Measurements from ENCODE around the gene MYH10.
A peak's percentile ranks its signal among the peaks of the same experiment; 100 is the strongest.

MYH10 gene

GRCh38 chr17:8485491-8485890, 145.0 kb downstream of the MYH10 start:
- CTCF ChIA-PET = interaction anchor here (0.7 kb wide), 1 partner anchor 424 kb away, joined by 4 read pairs; no protein-coding TSS in a partner anchor
- Histone ChIP-seq H3K27ac (ENCODE audit: extremely low read depth, low read depth, low read length) (no peak overlapping the region), H3K4me1 (ENCODE audit: control insufficient read depth, insufficient read depth, low read length) (no peaks in the 10 kb centered on the region), H3K9me3 (ENCODE audit: control insufficient read depth, insufficient read depth, low read depth, low read length) (no peaks in the 10 kb centered on the region), H3K4me3 (ENCODE audit: low read depth, low read length) (no peak overlapping the region), H3K36me3 (ENCODE audit: control insufficient read depth in 2 of 2, insufficient read depth in 1 of 2, low read length in 2 of 2) (peaks cover 80 to 99% of the 10 kb centered on the region in 2 experiments)
- POLR2A ChIA-PET = no interaction called here
- no peak for TF ChIP-seq ZEB2 (tag by site-specific recombination; IDR thresholded peaks at IDR 0.05)
- no peak for TF ChIP-seq ZNF561 (tag by site-specific recombination; IDR thresholded peaks at IDR 0.05; ENCODE audit: borderline replicate concordance)
- no peak for TF ChIP-seq ZNF423 (tag by site-specific recombination; IDR thresholded peaks at IDR 0.05)
- no peak for TF ChIP-seq KLF8 (tag by site-specific recombination; IDR thresholded peaks at IDR 0.05)
- no peak for TF ChIP-seq OSR2 (tag by site-specific recombination; IDR thresholded peaks at IDR 0.05)

- Histone ChIP-seq H3K36me3 (ENCODE audit: control insufficient read depth in 2 of 2, insufficient read depth in 1 of 2, low read length in 2 of 2) (peaks cover 73 to 99% of the 10 kb centered on the region in 2 experiments), H3K9me3 (ENCODE audit: control insufficient read depth, insufficient read depth, low read depth, low read length) (no peaks in the 10 kb centered on the region), H3K4me1 (ENCODE audit: control insufficient read depth, insufficient read depth, low read length) (no peaks in the 10 kb centered on the region), H3K4me3 (ENCODE audit: low read depth, low read length) (no peak overlapping the region), H3K27ac (ENCODE audit: extremely low read depth, low read depth, low read length) (no peak overlapping the region)
- TF ChIP-seq RBAK (tag by site-specific recombination; IDR thresholded peaks at IDR 0.05) (no peak), HIC1 (tag by site-specific recombination; IDR thresholded peaks at IDR 0.05) (no peak), ZNF677 (tag by site-specific recombination; IDR thresholded peaks at IDR 0.05) (no peak), OSR2 (tag by site-specific recombination; IDR thresholded peaks at IDR 0.05) (no peak), BCL6B (tag by site-specific recombination; IDR thresholded peaks at IDR 0.05) (no peak), ZBTB49 (tag by site-specific recombination; IDR thresholded peaks at IDR 0.05; ENCODE audit: low read depth) (no peak), ZNF664 (tag by site-specific recombination; IDR thresholded peaks at IDR 0.05) (no peak), ZNF514 (tag by site-specific recombination; IDR thresholded peaks at IDR 0.05) (no peak), SCRT1 (tag by site-specific recombination; IDR thresholded peaks at IDR 0.05; ENCODE audit: borderline replicate concordance) (no peak), ZNF202 (tag by site-specific recombination; IDR thresholded peaks at IDR 0.05; ENCODE audit: borderline replicate concordance) (no peak), ZNF16 (tag by site-specific recombination; IDR thresholded peaks at IDR 0.05; ENCODE audit: low read depth) (no peak), ZNF157 (tag by site-specific recombination; IDR thresholded peaks at IDR 0.05) (peak; percentile 53), SETDB1 (IDR thresholded peaks at IDR 0.05; ENCODE audit: insufficient read length, low read length) (peak; percentile 18), ZSCAN23 (tag by site-specific recombination; IDR thresholded peaks at IDR 0.05) (no peak), MZF1 (tag by site-specific recombination; IDR thresholded peaks at IDR 0.05; ENCODE audit: borderline replicate concordance) (no peak)
- POLR2A ChIA-PET = no interaction called here
- CTCF ChIA-PET = interaction anchor here (1.6 kb wide), 1 partner anchor 75 kb away, joined by 4 read pairs; no protein-coding TSS in a partner anchor
These were observed 146.1 kb downstream of the MYH10 start for GRCh38 chr17:8484465-8484864.
